ENCODE measurements around the gene CLIC3. TPM values are rescaled to one million over a fixed set of nuclear protein-coding genes. Genes with fewer than 3 reads are reported as not detected.

Gene CLIC3
- total RNA-seq, 2 donors from 2014 or later: 1.9 to 3.8 TPM

DNA sequence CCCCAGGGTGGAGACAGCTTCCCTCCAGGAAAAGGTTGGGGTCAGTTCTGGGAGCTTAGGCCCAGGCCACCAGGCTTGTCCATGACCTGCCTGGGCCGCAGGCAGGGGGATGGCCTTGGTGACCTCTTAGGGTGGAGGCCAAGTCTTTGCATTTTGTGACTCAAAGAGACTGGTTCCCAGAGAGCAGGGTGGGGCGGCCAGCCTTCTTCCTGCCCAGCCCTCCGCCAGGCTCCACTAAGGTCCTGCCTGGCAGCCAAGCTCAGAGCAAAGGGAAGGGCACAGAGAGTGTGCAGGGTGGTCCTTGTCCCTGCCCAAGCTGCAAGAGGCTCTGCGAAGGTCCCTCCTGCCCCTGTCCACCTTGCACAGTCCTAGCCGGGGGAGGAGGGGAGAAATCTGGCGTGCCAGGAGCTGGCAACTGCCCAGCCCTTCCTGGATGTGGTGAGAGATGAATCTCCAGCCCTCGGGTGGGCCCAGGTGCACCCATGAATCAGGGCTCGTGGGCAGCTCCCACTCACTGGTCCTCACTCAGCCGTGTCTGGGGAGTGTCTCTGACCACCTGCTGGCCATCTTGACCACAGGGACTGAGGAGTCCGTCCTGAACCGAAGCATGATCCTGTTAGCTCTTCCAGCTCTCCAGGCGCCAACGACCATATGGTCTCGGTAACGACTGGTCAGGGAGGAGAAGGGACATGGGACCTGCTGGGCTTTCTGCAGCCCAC is 21.4 kb downstream of the CLIC3 start:
- intact Hi-C loops (cut with DNase I): no loop called here
- DNase-seq (ENCODE audit: low spot score): no peak

DNA sequence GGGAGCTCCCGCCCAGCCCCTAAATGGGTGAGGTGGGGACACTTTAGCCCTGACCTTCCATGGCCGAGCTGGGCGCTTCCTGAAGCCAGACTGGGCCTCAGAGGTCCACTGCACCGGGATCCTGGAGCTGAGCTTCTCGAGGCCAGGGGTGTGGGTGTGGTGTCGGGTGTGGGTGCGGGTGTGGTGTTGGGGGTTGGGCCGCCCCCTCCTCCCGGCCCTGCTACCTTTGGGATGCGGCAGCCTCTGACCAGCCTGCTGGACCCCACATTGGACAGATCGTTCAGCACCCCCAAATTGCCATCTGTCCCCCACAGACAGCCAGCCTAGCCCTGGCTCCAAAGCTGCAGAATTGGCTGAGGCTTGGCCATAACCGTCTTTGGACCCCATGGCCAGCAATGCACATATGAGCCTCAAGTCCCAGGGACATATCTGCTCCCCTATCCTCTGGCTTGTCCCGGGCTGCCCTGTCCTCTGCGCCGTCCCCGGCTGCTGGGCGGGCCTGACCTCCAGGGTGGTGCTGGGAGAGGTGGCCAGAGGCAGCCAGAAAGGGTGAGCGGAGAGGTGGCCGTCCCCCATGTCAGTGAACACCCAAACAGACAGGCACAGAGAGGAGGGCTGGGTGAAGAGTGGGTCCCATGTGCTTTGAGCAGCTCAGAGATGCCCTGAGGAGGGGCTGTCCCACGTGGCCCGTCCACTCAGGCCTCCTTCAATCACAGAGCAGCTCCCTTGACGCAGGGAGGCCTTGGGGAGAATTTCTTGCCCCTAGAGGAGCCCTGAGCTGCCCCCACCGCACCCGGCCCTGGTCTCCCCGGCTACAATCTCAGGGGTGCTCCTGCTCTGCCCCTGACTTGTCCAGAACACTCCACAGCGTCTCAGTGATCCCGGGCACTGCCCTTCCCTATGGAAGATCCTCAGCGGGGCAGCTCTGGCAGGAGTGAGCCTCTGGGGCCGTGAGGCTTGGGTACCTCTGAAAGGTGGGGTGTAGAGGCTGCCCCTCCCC is 22.4 kb downstream of the CLIC3 start:
- intact Hi-C loops (cut with DNase I): no loop called here

DNA sequence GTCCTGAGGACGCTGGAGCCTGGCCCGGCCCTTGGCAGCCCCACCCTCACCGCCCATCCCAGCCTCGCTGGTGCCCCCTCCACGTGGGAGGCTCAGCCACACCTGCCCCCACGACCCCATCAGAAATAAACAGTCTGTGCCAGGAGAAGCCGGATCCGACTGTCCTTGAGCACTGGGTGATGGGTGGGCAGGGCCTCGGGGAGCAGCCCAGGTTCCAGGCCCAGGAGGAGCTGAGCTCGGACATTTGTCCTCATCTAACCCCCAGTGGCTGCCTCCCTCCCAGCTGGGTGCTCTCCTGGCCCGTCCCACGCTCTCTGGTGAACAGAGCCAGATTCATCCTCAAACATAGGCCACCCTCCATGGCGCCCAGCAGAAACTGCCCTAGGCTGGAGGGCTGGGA is 23.6 kb downstream of the CLIC3 start:
- no peak for DNase-seq (ENCODE audit: low spot score)
- intact Hi-C loops (cut with DNase I): no loop called here

More for the DNA sequence above, 22.4 kb downstream of the CLIC3 start:
- DNase-seq (ENCODE audit: low spot score): no peak

DNA sequence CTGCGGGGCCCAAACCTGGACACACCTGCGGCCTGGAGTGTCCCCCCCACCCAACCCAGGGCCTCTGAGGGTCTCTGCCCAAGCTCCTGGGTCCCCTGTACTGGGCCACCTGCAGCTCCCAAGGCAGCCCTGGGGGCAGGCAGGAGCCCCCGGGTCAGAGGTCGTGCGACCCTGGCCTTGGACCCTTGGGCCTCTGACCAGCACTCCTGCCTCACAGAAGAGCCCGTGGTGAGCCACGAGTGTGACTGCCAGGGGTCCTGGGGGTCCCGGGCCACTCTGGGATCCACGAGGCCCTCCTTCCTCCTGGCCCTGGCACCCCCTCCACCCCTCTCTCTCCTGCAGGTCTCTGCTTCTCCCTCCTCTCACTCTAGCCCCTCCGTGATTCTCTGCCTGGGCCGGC is 24.0 kb downstream of the CLIC3 start:
- DNase-seq (ENCODE audit: low spot score): no peak
- intact Hi-C loops (cut with DNase I): no loop called here

DNA sequence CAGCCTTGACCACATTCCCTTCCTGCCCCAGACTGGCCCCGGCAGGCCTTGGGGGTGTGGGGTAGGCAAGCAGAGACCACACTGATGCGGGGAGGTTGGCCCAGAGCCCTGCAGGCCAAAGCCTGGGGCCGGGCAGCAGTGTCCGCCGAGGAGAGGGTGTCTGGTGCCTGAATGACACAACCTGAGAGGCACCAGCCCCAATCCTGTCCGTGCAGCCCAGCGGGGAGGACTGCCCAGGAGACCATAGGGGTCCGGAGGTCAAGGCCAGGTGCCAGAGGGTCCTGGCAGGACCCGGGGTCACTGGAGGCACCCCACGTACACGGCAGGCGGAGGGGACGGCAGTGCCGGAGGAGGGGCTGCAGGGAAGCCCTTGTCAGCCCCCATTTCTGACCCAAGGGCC is 24.6 kb downstream of the CLIC3 start:
- intact Hi-C loops (cut with DNase I): no loop called here
- no peak for DNase-seq (ENCODE audit: low spot score)

DNA sequence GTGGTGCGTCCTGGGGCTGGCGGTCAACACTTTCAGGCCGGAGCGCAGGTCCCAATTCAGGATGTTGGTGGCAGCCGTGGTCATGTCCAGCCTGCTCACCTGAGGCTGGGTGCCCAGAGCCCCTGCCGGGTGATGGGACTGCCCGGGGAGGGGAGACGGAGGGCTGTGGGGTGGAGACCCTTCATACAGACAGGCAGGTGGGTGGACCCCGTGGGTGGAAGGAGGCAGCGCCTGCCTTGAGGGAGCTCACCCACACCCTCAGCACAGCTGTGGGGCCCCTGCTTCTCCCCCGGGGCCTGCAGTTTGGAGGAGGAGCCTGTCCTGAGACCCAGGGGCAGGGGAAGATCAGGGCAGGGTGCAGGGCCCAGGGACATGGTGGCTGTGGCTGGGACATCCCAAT is 26.0 kb downstream of the CLIC3 start:
- intact Hi-C loops (cut with DNase I): no loop called here
- DNase-seq (ENCODE audit: low spot score): no peak

DNA sequence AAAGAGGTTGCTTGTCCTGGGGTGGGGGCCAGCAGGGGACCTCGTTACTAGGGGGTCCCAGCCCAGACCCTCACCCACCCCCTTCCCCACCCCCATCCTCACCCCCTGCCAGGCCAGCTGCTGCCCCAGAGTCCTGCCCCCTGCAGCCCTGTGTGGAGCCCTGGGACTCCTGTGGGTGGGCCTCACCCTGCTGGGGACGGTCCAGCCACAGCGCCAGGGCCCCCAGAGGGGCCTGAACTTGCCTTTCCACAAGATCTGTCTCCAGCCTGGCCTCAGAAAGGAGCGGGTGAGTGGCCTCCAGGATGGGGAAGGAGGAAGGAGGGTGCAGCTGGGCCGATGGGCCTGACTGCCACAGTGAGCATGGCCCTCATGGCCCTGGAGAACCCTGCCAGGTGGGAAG is 26.6 kb downstream of the CLIC3 start:
- intact Hi-C loops (cut with DNase I): no loop called here
- no peak for DNase-seq (ENCODE audit: low spot score)

DNA sequence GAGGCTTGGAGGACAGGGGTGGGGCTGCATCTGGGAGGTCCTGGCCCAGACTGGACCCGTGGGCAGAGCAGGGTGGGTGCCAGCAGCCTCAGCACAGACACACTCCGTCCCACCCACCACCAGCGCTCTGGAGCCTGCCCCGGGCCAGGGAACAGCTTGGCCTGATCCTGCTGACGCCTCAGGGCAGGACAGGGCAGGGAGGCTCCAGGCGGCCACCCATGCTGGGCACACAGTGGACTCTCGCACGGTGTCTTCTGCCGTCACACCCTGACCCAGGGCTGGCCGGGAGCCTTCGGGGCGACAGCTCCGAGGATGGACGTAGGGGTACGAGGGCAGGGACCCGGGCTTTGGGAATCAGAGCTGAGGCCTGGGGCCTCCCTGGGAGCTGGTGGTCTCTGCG is 27.2 kb downstream of the CLIC3 start:
- no peak for DNase-seq (ENCODE audit: low spot score)
- intact Hi-C loops (cut with DNase I): no loop called here

DNA sequence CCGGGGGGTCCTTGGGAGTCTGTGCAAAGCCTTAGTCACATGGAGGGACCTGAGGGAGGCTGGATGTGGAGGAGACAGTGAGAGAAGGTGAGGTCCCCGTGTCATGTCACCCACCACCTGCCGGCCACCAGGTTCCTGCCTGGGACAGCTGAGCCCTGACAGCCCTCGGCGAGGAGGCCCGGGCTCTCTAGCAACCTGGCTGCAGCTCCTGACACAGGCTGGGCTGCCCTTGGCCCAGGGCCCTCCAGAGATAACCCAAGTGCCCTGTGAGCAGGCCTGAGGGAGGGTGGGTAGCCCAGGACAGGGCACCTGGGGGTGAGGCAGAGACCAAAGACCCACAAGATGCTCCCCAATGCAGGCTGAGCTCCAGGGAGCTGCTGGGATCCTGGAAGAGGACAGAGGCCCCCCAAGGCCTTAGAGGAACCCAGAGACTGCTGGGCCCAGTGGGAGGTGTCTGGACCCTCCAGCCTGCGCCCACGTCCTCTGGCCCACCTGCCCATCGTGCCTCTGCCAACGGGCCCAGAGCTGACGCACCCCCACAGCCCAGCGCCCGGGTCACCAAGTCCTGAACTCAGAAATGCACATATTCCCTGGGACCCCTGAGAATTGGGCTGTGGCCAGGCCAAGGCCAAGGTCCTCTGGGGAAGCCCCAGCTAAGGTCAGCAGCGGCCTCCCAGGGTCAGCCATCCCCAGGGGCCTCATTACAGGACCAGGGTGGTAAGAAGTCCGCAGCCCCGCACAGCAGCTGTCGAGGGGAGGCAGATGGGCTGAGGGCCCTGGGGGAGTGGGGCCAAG is 27.8 kb downstream of the CLIC3 start:
- intact Hi-C loops (cut with DNase I): no loop called here
- DNase-seq (ENCODE audit: low spot score): no peak

DNA sequence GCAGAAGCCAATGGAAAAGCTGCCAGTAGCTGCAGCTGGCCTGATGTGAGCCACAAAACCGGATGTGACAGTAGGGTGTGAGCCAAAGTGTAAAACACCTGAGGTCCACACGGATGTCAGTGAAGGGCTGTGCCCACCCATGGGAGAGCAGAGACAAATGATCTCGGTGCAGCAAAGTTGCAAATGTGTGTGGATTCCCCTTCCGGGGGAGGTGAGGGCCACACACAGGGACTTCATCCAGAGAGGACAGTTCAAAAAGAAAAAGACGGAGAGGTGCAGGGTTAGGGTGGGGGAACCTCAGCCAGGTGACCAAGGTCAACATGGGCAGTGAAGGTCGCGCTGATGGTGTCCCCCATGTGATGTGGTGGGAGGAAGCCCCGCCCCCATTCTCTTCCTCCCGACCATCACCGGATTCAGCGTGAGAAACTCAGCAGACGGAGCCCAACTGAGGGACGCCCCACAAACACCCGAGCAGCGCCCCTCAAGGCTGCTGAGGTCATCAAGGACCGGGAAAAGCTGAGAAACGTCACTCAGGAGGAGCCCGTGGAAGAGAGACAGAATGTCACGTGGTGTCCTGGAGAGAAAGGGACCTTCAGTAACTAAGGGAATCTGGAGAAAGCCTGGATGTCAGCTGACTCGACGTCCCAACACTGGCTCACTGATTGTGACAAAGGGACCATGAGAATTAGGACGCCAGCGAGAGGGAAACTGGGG is 30.4 kb downstream of the CLIC3 start:
- DNase-seq (ENCODE audit: low spot score): no peak
- intact Hi-C loops (cut with DNase I): no loop called here

DNA sequence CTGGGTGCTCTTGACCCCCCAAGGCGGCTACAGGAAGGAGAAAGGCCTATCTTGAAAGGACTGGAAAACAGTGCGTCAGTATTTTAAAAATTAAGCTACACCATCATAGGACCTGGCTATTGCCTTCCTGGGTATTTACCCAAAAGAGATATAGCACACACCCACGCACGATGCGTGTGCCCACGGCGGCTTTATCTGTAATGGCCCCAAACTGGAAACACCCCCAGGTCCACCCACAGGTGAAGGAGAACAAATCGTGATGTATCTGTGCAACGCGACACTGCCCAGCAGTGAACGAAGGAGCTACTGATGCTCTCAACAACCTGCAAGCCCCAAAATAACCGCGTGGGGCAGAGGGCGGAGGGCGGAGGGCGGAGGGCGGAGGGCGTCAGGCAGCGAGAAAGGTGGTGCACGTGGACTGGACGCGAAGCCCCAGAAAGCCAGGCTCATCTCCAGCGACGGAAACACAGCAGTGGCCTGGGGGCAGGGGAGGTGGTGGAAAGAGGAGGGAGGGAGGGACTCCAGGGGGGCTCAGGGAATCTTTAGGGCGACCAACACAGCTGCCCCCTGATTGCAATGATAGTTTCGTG is 31.4 kb downstream of the CLIC3 start:
- DNase-seq (ENCODE audit: low spot score): no peak
- intact Hi-C loops (cut with DNase I): no loop called here

DNA sequence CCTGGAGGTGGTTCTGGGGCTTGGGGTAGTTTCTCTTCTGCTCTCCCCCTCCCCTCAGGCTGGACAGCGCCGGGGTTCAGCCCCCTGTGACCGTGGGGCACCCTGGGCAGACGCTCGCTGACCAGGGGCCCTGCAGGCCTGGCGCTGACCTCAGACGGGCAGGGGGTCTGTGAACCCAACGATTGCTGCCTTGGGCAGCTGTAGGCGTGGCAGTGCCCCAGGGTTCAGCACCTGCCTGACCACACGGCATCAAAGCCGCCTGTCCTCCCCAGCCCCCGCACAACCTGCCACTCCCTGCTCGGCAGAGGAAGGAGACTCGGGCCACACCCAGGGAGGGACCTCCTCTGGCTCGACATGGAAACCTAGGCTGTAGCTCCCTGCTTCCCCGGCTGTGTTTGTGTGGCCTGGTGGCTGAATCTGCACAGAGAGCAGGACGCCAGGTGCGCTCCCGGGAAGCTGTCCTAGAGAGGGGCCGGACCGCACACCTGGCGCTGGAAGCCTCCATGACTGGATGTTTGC is 32.1 kb downstream of the CLIC3 start:
- intact Hi-C loops (cut with DNase I): no loop called here
- no peak for DNase-seq (ENCODE audit: low spot score)

DNA sequence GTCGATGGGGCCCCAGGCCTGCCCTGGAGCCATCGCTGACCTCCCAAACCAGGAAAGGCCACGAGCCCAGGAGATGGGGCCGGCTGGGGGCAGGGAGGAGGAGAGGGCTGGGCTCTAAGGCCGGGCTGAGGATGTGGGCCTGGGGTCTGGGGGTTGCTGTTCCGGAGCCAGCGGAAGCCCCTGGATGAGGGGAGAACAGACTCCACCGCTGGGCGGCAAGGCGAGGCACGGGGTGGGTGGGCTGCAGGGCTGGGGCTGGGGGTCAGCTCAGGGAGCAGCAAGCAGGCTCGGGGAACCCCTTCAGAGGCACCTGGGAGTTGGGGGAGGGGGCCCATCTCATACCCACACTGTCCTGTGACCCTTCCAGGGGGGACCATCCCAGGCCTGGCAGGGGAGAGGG is 32.6 kb downstream of the CLIC3 start:
- intact Hi-C loops (cut with DNase I): no loop called here
- DNase-seq (ENCODE audit: low spot score): no peak

DNA sequence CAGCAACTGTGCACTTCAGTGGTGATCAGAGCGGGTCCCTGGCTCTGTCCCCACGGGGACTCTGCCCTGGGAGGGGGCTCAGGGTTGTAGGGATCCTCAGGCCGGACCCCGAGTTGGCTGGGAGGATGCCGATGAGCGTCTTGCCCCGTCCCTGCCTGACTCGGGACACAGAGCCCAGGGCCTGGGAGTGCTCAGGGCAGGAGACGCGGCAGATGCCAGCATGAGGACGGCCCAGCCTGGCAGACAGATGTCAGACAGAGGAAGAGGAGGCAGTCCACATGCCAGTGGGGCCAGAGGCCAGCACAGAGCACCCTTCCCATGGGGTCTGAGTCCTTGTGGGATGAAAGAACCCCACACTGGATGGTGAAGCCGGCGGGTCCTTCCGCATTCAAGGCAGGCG is 33.0 kb downstream of the CLIC3 start:
- intact Hi-C loops (cut with DNase I): no loop called here

DNA sequence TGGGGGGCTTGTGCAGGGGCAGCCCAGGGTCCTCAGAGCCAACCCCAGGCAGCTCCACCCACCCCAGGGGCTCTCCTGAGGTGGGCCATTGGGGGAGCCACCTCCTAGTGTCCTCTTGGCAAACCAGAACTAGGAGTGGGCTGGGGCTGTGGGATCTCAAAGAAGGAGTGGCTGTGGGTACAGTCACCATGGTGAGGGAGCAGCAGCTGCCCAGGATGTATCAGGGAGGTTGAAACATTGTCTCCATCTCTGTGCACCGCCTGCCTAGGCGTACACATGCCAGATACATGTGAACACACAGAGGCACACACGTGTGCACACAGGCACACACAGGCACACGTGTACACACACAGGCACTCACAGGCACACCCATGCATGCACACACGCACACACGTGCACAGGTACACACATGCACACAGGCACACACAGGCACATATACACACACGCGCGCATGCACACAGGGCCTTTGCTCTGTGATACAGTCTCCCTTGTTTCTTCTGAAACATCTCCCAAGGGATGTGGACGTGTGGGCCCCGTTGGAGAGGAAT is 33.6 kb downstream of the CLIC3 start:
- intact Hi-C loops (cut with DNase I): no loop called here
- DNase-seq (ENCODE audit: low spot score): no peak

More for the DNA sequence above, 33.0 kb downstream of the CLIC3 start:
- no peak for DNase-seq (ENCODE audit: low spot score)

DNA sequence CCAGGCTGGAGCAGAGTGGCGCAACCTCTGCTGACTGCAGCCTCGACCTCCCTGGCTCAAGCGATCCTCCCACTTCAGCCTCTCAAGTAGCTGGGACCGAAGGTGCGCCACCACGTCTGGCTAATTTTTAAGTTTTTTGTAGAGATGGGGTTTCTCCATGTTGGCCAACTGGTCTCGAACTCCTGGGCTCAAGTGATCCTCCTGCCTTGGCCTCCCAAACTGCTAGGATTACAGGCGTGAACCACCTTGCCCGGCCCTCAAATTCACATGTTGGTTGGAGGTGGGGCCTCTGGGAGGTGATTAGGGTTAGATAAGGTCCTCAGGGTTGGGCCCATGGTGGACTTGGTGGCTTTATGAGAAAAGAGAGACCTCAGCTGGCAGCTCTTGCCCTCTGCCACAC is 34.2 kb downstream of the CLIC3 start:
- intact Hi-C loops (cut with DNase I): no loop called here
- DNase-seq (ENCODE audit: low spot score): no peak

DNA sequence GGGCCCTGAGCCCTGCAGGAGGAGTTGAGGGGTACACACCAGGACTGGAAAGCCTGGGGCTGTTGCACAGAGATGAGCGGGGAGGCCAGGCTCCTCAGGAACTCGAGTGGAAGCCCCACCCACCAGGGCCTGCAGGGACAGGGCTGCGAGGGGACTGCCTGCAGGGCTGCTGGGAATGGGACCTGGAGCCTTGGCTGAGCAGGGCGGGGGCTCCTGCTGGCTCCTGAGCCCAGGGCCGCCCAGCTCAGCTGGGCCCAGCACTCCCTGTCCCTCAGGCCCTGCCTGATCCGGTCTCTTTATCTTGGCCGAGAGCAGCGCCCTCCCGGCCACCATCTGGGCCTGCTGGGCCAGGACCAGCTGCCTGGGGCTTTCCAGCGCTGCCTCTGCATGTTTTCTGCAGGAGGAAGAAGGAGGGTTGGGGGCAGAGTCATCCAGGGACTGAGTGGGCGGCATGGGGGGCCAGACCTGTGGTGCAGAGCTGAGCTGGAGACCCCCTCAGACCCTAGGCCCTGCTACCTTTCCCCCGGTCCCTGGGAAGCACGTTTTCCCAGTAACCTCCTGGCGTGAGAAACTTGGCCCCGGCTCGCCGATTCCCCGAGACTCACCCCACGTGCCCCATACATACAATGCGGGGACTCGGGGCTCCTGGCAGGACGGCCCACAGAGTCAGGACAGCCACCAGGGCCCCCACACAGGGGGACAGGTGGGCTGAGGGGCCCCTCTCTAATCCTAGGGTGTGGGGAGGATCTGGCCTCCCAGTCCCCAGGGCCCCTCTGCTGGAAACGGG is 34.9 kb downstream of the CLIC3 start:
- DNase-seq (ENCODE audit: low spot score): no peak
- intact Hi-C loops (cut with DNase I): no loop called here

DNA sequence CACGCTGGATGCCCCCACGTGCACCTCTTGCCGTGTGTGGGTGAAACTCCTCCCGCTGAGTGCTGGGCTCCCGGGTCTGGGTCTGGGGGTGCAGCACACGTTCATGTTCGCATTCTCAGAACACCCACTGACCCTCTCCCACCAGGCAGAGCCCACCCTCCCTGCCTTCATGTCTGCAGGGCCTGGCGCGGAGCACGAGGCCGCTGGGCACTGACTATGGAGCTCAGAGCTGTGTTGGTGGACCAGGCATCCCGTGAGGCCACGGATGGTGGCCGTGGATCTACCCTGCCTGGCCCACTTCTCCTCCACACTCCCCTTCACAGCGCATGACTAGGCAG is 35.5 kb downstream of the CLIC3 start:
- intact Hi-C loops (cut with DNase I): no loop called here
- no peak for DNase-seq (ENCODE audit: low spot score)
